HG03280 (cell line): ENCODE data around the gene RAD51B.
"Not testable (repeated sequence)": the region's sequence is repeated elsewhere in the genome, so short reads cannot be mapped to it uniquely, and the experiment has no call there.

Source experiments
- ATAC-seq: cut with Tn5 transposase; IDR thresholded peaks from one replicate; pipeline ENCODE4 v1.9.1; 2021; ENCODE audit warnings: mild to moderate bottlenecking, moderate library complexity; ENCODE audit not compliant: unreplicated experiment

The RAD51B gene

GRCh38 chr14:68062651-68063050 is 243.1 kb downstream of the RAD51B start:
- no peak for ATAC-seq

- no peak for ATAC-seq
These were observed 245.7 kb downstream of the RAD51B start for GRCh38 chr14:68065322-68065721.

- ATAC-seq = no peak
These were observed 255.3 kb downstream of the RAD51B start for GRCh38 chr14:68074765-68075381.

GRCh38 chr14:68075382-68076029 is 255.9 kb downstream of the RAD51B start:
- ATAC-seq = no peak

- ATAC-seq = no peak
These were observed 256.9 kb downstream of the RAD51B start for GRCh38 chr14:68076451-68076850.

GRCh38 chr14:68079941-68080697 is 260.5 kb downstream of the RAD51B start:
- no peak for ATAC-seq

- no peak for ATAC-seq
These were observed 261.9 kb downstream of the RAD51B start for GRCh38 chr14:68081489-68081888.

GRCh38 chr14:68082698-68083291 is 263.2 kb downstream of the RAD51B start:
- no peak for ATAC-seq

- no peak for ATAC-seq
These were observed 264.7 kb downstream of the RAD51B start for GRCh38 chr14:68084256-68084655.

- no peak for ATAC-seq
These were observed 266.2 kb downstream of the RAD51B start for GRCh38 chr14:68085742-68086141.

GRCh38 chr14:68088451-68088854 is 268.9 kb downstream of the RAD51B start:
- ATAC-seq = no peak

GRCh38 chr14:68089146-68089731 is 269.7 kb downstream of the RAD51B start:
- ATAC-seq = no peak

- ATAC-seq = no peak
These were observed 274.6 kb downstream of the RAD51B start for GRCh38 chr14:68094158-68094557.

GRCh38 chr14:68094752-68095151 is 275.2 kb downstream of the RAD51B start:
- ATAC-seq = no peak

GRCh38 chr14:68097727-68098126 is 278.1 kb downstream of the RAD51B start:
- ATAC-seq = no peak

- no peak for ATAC-seq
These were observed 279.3 kb downstream of the RAD51B start for GRCh38 chr14:68098834-68099233.

- ATAC-seq = no peak
These were observed 280.0 kb downstream of the RAD51B start for GRCh38 chr14:68099495-68100045.

- not testable (repeated sequence) for ATAC-seq
These were observed 282.2 kb downstream of the RAD51B start for GRCh38 chr14:68101715-68102301.

GRCh38 chr14:68103853-68104252 is 284.3 kb downstream of the RAD51B start:
- no peak for ATAC-seq

- no peak for ATAC-seq
These were observed 284.9 kb downstream of the RAD51B start for GRCh38 chr14:68104518-68104917.

- no peak for ATAC-seq
These were observed 286.2 kb downstream of the RAD51B start for GRCh38 chr14:68105816-68106215.
